Transverse colon (tissue), 4 donors: ENCODE results near the gene ZPBP. TPM values are rescaled to one million over a fixed set of nuclear protein-coding genes. Genes with fewer than 3 reads are reported as not detected.
"Not testable (repeated sequence)": the region's sequence is repeated elsewhere in the genome, so short reads cannot be mapped to it uniquely, and the experiment has no call there.

Source experiments
- DNase-seq: peaks from one replicate; pipeline ENCODE4 v3.0.0-alpha.2; 2019
- H3K27ac ChIP-seq, 4 donors: fragments of 200-600 bp; sonication (generic); 2 replicates each; pipeline ENCODE4 v1.5.1; 2016 to 2018; ENCODE audit warnings: inconsistent platforms in 4 of 4
- H3K27me3 ChIP-seq: fragments of 200-600 bp; sonication (generic); 2 replicates; pipeline ENCODE4 v1.5.1; 2017; ENCODE audit warnings: inconsistent platforms
- H3K36me3 ChIP-seq, 4 donors: fragments of 200-600 bp; sonication (generic); 2 replicates each; pipeline ENCODE4 v1.5.1; 2017 to 2019; ENCODE audit warnings: inconsistent platforms in 4 of 4
- H3K4me1 ChIP-seq, 4 donors: fragments of 200-600 bp; sonication (generic); 2 replicates each; pipeline ENCODE4 v1.5.1; 2017 to 2020; ENCODE audit warnings: inconsistent platforms in 4 of 4
- H3K4me3 ChIP-seq, 4 donors: fragments of 200-600 bp; sonication (generic); 1 replicate in 1 of 4; 2 replicates in 3 of 4; pipeline versions ENCODE4 v1.5.1 to v1.6.1; 2017 to 2019; ENCODE audit warnings: inconsistent platforms in 4 of 4
- H3K9me3 ChIP-seq, 2 donors: fragments of 200-600 bp; sonication (generic); 2 replicates each; pipeline ENCODE4 v1.5.1; 2017 to 2019; ENCODE audit warnings: inconsistent platforms in 2 of 2
- CTCF ChIP-seq, 5 experiments: fragments of 200-600 bp in 3 of 5; fragments of 450-650 bp in 2 of 5; sonication (generic) in 3 of 5; IDR thresholded peaks; 1 replicate in 2 of 5; 2 replicates in 3 of 5; pipeline ENCODE4 v1.5.1; 2016 to 2017; ENCODE audit warnings: antibody characterized with exemption in 5 of 5, inconsistent platforms in 3 of 5, mild to moderate bottlenecking in 2 of 5, moderate library complexity in 1 of 5
- EP300 ChIP-seq: sonication (generic); formaldehyde crosslinking; IDR thresholded peaks from one replicate; pipeline ENCODE4 v1.6.1; 2017; ENCODE audit warnings: antibody characterized with exemption, low read depth
- POLR2A ChIP-seq: fragments of 450-650 bp; IDR thresholded peaks from one replicate; pipeline ENCODE4 v1.6.1; 2016; ENCODE audit warnings: antibody characterized with exemption, mild to moderate bottlenecking, moderate library complexity
- POLR2AphosphoS5 ChIP-seq, 3 donors: sonication (generic); formaldehyde crosslinking; IDR thresholded peaks; one replicate each; pipeline ENCODE4 v1.6.1; 2016; ENCODE audit warnings: antibody characterized with exemption in 3 of 3
- WGBS, 2 donors: methylation state at CpG; one replicate each; pipeline ENCODE4 v1.1.5; 2018; ENCODE audit warnings: low coverage in 1 of 2; 5-methylcytosine and 5-hydroxymethylcytosine counted together
- in situ Hi-C, 4 donors: fragments of 200-750 bp; cut with MboI; loops; one replicate each; pipeline versions ENCODE4 v1.15.0 to v1.15.1; 2017; ENCODE audit warnings: low sequenced_read_pairs in 3 of 4, low pct_ligation_motif_present in 1 of 4, low pct_unique_long_range_greater_than_20kb in 1 of 4
- intact Hi-C: fragments of 100-400 bp; cut with DNase I; formaldehyde crosslinking; loops from one replicate; pipeline ENCODE4 v1.15.1; 2023; ENCODE audit warnings: low total_unique reads
- total RNA-seq, 4 donors: library from RNA; depleted of rRNA; stranded (reverse); fragments of >200 nt; gene quantifications; one replicate each; pipeline ENCODE4 v1.1.0, GENCODE V29; 2016

The ZPBP gene
- total RNA-seq, 4 donors from 2014 or later, result not detected

DNA sequence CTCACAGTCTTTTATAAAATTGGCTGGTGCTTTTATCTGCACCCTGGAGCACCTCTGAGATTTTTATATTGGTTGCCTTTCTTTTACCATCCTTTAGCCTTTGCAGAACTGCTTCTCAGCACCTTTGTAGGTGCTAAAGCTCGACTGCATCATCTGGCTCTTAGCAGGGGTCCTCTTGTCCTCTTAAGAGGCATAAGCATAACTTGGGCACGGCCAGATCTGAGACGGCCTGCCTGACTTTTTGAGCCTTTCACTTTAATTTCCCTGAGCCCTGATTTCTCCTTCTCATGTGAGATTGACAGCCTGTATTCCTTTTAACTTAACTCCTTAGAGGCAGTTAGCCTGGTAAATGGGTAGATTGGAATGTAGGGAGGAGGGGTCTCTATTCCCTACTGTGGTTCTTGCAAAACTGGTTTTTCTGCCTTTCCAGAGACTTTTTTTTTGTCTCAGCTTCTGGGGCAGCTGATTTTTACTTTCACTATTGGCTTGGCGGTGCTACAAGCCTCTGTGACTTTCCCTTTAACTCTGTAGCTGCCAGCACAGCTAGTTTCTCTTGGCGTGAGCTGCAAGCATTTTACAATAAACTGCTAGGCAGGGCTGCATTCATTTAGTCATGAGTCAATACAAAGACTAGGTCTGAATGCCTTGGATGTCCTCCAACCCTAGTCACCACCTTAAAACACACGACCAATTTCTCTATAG lies 24.0 kb downstream of the ZPBP start:
- H3K27ac ChIP-seq, result peak overlapping the region; percentile 45 to 76 (median 63)
- no peaks in the 10 kb centered on the region for H3K36me3 ChIP-seq
- TF ChIP-seq POLR2A, result no peak
- TF ChIP-seq EP300, result no peak
- TF ChIP-seq POLR2AphosphoS5 (IDR thresholded peaks at IDR 0.05), result no peak
- no peak for TF ChIP-seq CTCF (IDR thresholded peaks at IDR 0.05)
- peak overlapping the region; percentile 5 to 65 (median 38) for H3K4me3 ChIP-seq
- no peaks in the 10 kb centered on the region for H3K9me3 ChIP-seq
- in situ Hi-C loops, result no loop called here
- H3K27me3 ChIP-seq, result no peaks in the 10 kb centered on the region
- peak; percentile 28 for DNase-seq
- H3K4me1 ChIP-seq, result peaks cover 0 to 17% (median 10%) of the 10 kb centered on the region in 4 donors
- intact Hi-C loops, result no loop called here
- 0 to 1% methylated on average over 4 to 6 of the region's 6 CpGs for WGBS, 2 donors

- no peaks in the 10 kb centered on the region for H3K9me3 ChIP-seq
- peak; percentile 20 for DNase-seq
- intact Hi-C loops, result no loop called here
- in situ Hi-C loops, result no loop called here
- H3K36me3 ChIP-seq, result no peaks in the 10 kb centered on the region
- 17 to 20% methylated on average over 2 of the region's 2 CpGs for WGBS, 2 donors
- no peak for TF ChIP-seq EP300
- peak; percentile 32 to 47 (median 38) for TF ChIP-seq CTCF (IDR thresholded peaks at IDR 0.05)
- H3K27me3 ChIP-seq, result no peaks in the 10 kb centered on the region
- peaks cover 0 to 17% (median 10%) of the 10 kb centered on the region in 4 donors for H3K4me1 ChIP-seq
- H3K27ac ChIP-seq, result peak overlapping the region in 1 of 4 donors; percentile 76
- H3K4me3 ChIP-seq, result peak overlapping the region in 2 of 4 donors; percentile 41 to 65
Measured at GRCh38 chr7:50068026-50068425, 25.0 kb downstream of the ZPBP start.

DNA sequence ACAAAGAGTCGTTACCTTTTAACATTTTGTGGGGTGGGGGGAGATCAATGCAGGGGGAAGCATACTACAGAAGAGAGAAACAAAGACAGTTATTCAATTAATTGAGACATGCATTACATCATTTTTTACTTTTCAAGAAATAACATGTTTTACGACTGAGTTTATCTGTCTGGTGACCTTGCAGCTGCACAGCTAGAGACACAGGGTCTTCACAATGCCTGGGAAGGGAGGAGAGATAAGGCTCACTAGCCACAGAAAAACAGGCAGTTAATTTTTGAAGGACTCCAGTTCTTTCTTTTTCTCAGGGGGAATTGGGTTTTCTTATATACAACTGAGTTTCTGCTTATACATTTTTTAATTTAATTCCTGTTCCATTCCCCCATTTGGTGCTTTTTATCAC lies 30.1 kb downstream of the ZPBP start:
- Histone ChIP-seq H3K9me3 (no peaks in the 10 kb centered on the region), H3K4me1 (peaks cover 0 to 7% (median 0%) of the 10 kb centered on the region in 4 donors), H3K36me3 (no peaks in the 10 kb centered on the region), H3K27ac (no peak overlapping the region), H3K27me3 (no peaks in the 10 kb centered on the region), H3K4me3 (no peak overlapping the region)
- DNase-seq, result no peak
- intact Hi-C loops, result no loop called here
- WGBS, 2 donors, result 63 to 70% methylated on average over 2 of the region's 2 CpGs
- in situ Hi-C loops, result no loop called here
- TF ChIP-seq POLR2AphosphoS5 (IDR thresholded peaks at IDR 0.05), result no peak
- TF ChIP-seq EP300, result no peak
- TF ChIP-seq POLR2A, result no peak

DNA sequence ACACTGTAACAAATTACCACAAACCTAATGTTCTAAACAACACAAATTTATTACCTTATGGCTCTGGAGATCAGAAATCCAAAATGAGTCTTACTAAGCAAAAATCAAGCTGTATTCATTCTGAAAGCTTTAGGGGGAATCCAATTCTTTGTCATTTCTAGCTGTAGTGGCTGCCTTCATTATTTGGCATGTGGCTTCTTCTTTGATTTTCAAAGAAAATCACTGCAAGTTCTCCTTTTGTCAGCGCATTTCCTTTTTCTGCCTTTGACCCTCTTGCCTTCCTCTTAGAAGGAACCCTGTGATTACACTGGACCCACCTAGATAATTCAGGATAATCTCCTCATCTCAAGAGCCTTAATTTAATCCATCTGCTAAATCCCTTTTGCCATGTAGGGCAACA lies 36.9 kb downstream of the ZPBP start:
- H3K4me3 ChIP-seq, result no peak overlapping the region
- H3K27me3 ChIP-seq, result no peaks in the 10 kb centered on the region
- 67 to 75% methylated on average over 1 of the region's 1 CpG for WGBS, 2 donors
- no peaks in the 10 kb centered on the region for H3K4me1 ChIP-seq
- in situ Hi-C loops, result no loop called here
- no peak overlapping the region for H3K27ac ChIP-seq
- no peak for TF ChIP-seq EP300
- no peak for TF ChIP-seq POLR2AphosphoS5 (IDR thresholded peaks at IDR 0.05)
- intact Hi-C loops, result no loop called here
- no peak for DNase-seq
- no peaks in the 10 kb centered on the region for H3K9me3 ChIP-seq
- no peaks in the 10 kb centered on the region for H3K36me3 ChIP-seq

- TF ChIP-seq EP300, result no peak
- DNase-seq, result no peak
Measured at GRCh38 chr7:50047716-50048115, 45.3 kb downstream of the ZPBP start.

GRCh38 chr7:50041165-50041564 lies 51.9 kb downstream of the ZPBP start:
- H3K27ac ChIP-seq, DNase-seq, H3K4me3 ChIP-seq, in situ Hi-C loops, H3K4me1 ChIP-seq, H3K27me3 ChIP-seq, H3K36me3 ChIP-seq, intact Hi-C loops, H3K9me3 ChIP-seq: not testable (repeated sequence)
- WGBS, 2 donors, result 75 to 80% methylated on average over 2 to 4 of the region's 6 CpGs

More at GRCh38 chr7:50047716-50048115, 45.3 kb downstream of the ZPBP start:
- in situ Hi-C loops, result no loop called here
- H3K4me3 ChIP-seq, result no peak overlapping the region
- H3K9me3 ChIP-seq, result no peaks in the 10 kb centered on the region
- intact Hi-C loops, result no loop called here
- no peaks in the 10 kb centered on the region for H3K27me3 ChIP-seq
- H3K4me1 ChIP-seq, result no peaks in the 10 kb centered on the region
- no peaks in the 10 kb centered on the region for H3K36me3 ChIP-seq
- H3K27ac ChIP-seq, result no peak overlapping the region
- 85 to 93% methylated on average over 5 of the region's 5 CpGs for WGBS, 2 donors
